Gastrocnemius medialis (tissue), 4 donors: Measurements from ENCODE around the gene SYT7.

Source experiments
- POLR2A ChIP-seq, 2 donors: fragments of 450-650 bp; IDR thresholded peaks; one replicate each; pipeline ENCODE4 v1.6.1; 2017; ENCODE audit warnings: antibody characterized with exemption in 2 of 2, mild to moderate bottlenecking in 2 of 2, moderate library complexity in 2 of 2
- TF ChIP-seq, protein P1 (sequence below), 5 experiments: fragments of 450-650 bp in 3 of 5; fragments of 200-600 bp in 2 of 5; sonication (generic) in 2 of 5; IDR thresholded peaks in 4 of 5; conservative IDR thresholded peaks in 1 of 5; 1 replicate in 4 of 5; 2 replicates in 1 of 5; pipeline ENCODE4 v1.5.1; 2016 to 2019; ENCODE audit warnings: antibody characterized with exemption in 5 of 5, mild to moderate bottlenecking in 3 of 5, moderate library complexity in 3 of 5

DNA sequence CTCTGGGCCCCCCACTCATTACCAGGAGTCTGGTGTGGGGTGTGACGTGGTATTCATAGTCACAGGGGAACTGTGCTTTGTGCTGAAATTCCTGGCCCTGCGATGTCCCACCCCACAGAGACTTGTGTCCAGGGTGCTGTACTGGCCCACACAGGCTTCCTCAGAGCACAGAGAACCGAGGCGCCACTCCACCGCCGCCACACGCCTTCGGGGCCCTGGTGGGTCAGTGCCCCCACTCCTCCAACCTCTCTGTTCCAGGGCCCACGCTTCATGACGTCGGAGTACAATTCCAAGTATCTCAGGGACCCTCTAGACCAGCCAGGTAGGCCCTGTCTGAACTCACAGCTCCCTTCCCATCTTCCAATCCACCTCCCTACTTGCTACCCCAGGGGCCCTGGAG lies 95.8 kb downstream of the SYT7 start:
- TF ChIP-seq, protein P1, sequence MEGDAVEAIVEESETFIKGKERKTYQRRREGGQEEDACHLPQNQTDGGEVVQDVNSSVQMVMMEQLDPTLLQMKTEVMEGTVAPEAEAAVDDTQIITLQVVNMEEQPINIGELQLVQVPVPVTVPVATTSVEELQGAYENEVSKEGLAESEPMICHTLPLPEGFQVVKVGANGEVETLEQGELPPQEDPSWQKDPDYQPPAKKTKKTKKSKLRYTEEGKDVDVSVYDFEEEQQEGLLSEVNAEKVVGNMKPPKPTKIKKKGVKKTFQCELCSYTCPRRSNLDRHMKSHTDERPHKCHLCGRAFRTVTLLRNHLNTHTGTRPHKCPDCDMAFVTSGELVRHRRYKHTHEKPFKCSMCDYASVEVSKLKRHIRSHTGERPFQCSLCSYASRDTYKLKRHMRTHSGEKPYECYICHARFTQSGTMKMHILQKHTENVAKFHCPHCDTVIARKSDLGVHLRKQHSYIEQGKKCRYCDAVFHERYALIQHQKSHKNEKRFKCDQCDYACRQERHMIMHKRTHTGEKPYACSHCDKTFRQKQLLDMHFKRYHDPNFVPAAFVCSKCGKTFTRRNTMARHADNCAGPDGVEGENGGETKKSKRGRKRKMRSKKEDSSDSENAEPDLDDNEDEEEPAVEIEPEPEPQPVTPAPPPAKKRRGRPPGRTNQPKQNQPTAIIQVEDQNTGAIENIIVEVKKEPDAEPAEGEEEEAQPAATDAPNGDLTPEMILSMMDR (IDR thresholded peaks at IDR 0.05 in 4 of 5, conservative IDR thresholded peaks at IDR 0.05 in 1 of 5) = no peak
- no peak for TF ChIP-seq POLR2A (IDR thresholded peaks at IDR 0.05)
